GM19351 (cell line): Measurements from ENCODE around the gene OR10H1.
"Not testable (repeated sequence)": the region's sequence is repeated elsewhere in the genome, so short reads cannot be mapped to it uniquely, and the experiment has no call there.

Experiments
- ATAC-seq: cut with Tn5 transposase; IDR thresholded peaks from one replicate; pipeline ENCODE4 v1.9.1; 2021; ENCODE audit warnings: mild to moderate bottlenecking, moderate library complexity; ENCODE audit not compliant: unreplicated experiment

OR10H1 gene

DNA sequence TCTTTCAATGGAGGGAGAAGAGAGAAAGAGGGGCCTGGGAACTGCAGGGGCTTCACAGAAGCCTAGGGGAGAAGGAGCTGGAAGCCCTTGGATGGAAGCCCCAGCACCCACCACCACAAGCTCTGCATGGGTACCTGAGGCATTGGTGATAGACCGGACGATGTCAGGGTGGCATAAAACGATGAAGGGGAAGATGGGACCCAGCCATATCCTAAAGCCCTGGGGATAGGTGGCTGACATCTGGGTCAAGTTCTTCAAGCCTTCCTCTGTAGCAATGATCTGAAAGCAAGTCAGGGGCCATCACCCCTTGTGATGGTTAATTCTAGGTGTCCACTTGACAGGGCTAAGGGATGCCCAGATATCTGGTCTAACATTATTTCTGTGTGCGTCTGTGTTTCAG lies 39.2 kb downstream of the OR10H1 start:
- ATAC-seq, result no peak

DNA sequence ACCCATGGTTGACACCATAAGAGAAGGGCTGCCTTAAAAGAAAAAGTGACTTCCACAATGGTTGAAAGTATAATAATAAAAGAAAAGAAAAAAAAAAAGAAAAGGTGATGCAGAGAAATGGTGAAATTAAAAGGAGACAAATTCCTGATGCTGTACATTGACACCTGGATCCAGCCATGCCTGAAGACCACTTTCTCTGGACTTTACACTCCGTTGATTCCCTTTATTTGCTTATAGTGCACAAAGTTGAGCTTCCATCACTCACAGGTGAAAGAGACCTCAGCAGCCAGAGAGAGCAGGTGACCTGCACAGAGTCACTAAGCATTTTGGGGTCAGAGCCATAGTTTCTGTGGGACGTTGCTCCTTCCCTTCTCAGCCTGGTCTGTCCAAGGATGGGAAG lies 40.2 kb downstream of the OR10H1 start:
- ATAC-seq, result no peak

DNA sequence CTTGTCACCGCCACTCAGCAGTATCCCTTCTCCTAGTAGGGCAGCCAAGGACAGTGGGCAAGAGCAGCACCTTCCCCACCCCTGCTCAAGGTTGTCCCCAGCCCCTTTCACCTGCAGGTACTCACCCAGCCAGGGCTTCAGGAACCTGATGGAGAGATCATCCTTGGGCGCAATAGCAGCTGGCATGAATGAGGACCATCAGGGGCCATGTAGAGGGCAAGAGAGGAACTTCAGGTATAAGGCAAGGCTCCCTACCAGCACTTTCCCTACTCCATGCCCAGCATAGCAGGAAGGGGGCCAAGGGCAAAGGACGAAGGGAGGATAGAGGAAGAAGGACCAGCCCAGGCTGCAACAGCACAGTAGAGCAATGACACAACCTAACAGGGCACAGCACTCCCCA lies 41.3 kb downstream of the OR10H1 start:
- ATAC-seq, result not testable (repeated sequence)

DNA sequence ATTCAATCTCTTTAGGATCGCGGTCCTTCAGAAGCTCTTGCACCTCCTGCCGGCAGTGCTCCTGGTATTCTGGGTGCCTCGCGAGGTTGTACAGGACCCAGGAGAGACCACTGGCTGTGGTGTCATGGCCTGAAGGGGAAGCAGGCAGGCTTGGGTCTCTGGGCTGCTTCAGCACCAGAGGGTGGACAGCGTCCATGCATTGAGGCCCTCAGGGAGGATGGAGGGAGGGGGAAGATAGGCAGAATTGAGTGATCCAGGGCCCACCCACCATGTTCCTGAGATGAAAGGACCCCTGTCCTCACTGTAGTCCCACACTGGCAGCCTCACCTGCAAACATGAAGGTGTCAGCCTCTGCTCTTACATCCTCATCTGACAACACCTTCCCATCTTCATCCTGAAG lies 45.9 kb downstream of the OR10H1 start:
- ATAC-seq, result no peak

DNA sequence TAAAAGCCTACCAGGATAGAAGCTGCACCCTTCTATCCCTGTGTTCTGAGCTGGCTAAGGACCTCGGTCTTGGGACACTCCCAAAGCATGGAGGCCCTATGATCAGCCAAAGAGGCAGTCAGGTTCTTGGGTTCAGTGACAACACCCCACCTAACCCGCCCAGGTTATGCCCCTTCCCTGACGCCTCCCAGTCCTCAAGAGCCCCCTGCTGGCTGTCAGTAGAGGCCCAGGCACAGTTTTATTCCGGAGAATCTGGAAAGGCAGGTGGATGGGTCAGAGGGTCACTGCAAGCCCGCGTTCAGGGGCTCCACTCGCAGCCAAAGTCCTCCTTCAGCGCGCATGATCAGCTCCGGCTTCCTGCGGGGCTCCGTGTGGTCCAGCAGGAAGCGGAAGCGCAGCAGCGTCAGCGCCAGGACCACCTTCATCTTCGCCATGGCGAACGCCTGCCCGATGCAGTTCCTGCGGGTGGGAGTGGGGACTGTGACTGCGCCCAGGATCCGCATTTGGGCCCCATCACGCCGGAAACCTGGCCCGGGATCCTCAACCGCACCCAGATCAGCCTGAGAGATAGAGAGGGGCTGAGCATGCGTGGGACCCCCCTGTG lies 55.4 kb downstream of the OR10H1 start:
- no peak for ATAC-seq

DNA sequence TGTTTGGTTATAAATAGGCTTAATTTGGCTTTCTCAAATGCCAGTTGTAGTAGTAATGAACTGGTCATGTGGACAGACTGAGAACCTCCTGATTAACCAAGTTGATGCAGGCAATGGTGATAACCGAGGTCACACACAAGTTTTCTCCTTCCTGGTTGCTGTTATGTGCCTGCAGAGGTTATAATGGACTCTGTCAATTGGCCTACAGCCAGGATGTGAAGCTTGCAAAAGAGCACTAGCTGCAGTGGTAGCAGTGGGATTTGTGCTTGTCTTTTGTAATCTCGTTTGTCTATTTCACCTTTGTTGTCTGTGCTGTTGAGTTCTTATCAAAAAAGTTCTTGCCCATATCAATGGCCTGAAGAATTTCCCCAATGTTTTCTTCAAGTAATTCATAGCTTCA lies 57.1 kb downstream of the OR10H1 start:
- ATAC-seq, result no peak
